Stimulated activated CD4-positive, alpha-beta T cell treated with anti-CD3 and anti-CD28 coated beads, TNF-alpha, amount 100 ng/mL, for 4 hours (primary cell): Measurements from ENCODE around the gene DCAF10.
"Not testable (repeated sequence)": the region's sequence is repeated elsewhere in the genome, so short reads cannot be mapped to it uniquely, and the experiment has no call there.

Source experiments
- DNase-seq, 3 experiments: peaks; one replicate each; pipeline ENCODE4 v3.0.0-alpha.2; 2020; ENCODE audit warnings: low read depth in 3 of 3

Gene DCAF10

DNA sequence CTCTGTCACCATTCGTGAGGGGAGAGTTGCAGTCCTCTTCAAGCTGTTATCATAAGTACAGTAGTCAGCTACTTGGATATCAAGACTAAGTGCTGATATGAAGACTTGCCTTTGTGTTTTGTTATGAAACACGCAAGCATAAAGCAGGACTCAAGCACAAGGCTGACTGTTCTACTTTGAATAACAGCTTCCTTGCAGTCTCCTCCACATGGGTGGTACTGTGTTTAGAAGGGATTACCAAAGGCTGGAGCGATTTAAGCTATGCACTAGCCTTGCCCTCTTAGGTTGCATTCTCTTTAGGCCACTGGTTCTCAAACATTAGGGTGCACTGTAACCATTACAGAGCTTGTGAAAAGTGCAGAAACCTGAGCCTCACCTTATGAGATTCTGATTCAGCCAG, 61.9 kb downstream of the DCAF10 start:
- no peak for DNase-seq

DNA sequence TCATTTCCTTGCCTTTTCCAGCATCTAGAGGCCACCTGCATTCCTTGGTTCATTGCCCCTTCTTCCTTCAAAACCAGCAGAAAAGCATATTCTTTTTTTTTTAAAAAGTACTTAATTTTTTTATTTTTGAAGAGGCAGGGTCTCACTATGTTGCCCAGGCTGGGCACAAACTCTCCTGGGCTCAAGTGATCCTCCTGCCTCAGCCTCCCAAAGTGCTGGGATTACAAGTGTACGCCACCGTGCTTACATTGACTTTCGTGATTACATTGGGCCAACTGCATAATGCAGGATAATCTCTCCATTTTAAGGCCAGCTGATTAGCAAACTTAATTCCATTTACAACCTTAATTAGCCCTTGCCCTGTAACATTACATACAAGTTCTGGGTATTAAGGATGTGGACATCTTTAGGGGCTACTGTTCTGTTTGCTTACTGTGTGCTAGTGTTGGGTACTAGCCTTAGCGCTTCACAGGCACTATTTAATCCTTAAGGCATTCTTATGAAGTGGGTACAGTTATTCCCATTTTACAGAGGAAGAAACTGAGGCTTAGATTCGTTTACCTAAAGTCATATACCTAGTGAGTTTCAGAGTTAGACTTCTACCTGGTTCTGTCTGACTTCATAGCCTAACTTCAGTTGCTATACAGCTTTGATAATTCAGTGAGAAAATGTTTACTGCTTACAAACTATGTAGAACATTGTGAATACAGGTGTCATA, 69.6 kb downstream of the DCAF10 start:
- no peak for DNase-seq

DNA sequence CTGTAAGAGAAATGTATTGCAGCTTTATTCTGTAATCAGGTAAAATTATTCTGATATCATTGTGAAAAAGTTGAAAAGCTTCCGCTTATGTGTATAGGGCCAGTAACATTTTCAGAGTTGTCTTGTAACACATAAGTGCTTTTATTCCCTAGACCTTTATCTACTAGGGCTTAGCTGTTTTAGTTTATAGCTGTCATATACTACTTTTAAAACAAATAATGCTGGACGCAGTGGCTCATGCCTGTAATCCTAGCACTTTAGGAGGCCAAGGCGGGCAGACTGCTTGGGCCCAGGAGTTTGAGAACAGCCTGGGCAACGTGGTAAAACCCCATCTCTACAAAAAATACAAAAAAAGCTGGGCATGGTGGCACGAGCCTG, 70.2 kb downstream of the DCAF10 start:
- DNase-seq: no peak

DNA sequence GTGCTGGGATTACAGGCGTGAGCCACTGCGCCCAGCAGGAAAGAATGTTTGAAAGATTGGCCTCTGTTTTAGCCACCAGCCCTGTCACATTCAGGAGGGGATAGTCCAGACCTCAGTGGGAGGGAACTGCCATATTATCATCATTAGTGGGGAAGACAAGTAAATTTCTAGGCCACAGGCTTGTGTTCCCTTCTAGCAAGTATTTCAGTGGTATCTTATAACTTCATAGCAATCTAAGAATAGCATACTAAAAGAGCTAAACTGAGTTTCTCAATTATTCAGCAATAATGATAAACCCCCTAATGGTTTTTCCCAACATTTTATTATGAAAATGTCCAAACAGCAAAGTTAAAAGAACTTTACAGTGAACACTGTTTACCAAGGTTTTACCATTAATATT, 73.4 kb downstream of the DCAF10 start:
- no peak for DNase-seq

DNA sequence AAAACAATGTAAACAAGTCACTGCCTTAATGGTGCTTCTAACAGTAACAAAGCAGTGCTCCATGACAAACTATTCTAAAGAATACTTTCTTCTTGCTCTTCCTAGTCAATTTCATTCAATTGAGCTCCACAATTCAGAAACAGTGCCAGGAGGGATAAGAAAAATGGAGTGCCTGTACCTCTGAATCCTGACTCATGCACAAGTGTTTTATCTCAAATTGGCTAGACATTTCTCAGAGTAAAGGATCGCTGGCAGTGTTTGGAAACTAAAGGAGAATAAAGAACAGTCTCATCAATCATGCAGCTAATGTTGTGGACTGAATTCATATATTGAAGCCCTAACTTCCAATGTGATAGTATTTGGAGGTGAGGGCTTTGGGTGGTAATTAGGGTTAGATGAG, 75.8 kb downstream of the DCAF10 start:
- DNase-seq: no peak

DNA sequence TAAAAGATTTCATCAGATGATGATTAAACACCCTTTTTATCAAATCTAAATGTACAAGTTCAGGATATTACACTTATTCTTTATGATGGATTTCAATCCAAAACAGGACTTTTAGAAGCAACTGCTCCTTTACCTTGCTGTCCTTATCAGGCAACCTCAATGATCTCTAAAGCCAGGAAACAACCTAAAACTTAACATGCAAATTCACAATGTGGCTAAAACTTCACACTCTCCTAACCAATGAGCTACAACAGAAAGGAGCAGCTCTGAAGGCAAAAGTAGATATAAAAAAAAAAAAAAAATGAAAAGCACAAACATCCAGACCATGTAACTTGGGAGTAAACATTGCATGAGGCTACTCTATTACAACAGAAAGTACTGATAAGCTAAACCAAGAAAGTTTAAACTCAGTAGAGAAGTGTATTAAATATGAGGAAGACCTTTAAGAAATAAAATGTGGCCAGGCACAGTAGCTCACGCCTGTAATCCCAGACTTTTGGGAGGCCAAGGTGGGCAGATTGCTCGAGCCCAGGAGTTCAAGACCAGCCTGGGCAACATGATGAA, 80.4 kb downstream of the DCAF10 start:
- no peak for DNase-seq

DNA sequence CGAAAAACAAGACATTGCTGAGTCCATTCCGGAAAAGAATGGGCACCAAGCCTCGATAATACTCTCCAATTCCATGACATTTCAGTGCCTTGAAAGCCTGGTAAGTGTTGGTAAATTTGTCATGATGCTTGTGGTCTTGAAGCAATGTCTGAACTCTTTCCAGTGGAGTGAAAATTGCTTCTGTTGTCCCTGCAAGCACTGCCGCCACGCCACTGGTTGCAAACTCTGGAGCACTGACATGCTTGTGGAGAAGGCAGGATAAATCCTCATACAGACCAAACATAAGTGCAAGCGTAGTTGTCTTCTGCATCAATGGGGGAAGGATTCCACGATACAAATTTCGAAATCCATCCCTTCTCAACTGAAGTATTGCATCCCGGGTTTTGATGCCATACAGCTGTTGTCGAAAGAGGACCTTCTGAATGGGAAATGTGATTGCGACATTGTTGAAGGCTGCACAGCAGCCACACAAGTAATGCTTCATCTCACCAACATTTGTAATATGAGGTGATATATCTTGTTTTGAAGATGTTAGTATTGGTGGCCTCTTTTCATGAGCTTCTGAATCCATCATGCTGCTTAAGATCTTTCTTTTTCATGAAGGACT, 87.5 kb downstream of the DCAF10 start:
- DNase-seq: not testable (repeated sequence)

DNA sequence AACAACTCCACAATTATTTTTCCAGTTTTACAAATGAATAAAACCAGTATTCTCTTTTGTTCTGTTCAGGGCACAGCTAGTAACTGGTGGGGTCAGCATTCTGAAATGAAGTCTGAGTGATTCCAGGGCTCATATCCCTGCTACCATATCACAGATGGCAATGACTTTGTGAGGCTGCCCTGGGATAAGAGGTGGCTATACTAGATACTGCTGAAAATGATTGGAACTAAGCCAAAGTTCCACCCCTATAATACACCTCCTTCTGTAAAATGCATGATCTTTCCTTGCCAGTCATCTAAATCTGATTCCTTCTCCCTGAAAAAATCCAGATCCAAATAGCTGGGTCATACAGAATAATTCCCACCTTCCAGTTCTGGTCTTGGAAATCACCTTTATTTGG, 88.9 kb downstream of the DCAF10 start:
- no peak for DNase-seq

DNA sequence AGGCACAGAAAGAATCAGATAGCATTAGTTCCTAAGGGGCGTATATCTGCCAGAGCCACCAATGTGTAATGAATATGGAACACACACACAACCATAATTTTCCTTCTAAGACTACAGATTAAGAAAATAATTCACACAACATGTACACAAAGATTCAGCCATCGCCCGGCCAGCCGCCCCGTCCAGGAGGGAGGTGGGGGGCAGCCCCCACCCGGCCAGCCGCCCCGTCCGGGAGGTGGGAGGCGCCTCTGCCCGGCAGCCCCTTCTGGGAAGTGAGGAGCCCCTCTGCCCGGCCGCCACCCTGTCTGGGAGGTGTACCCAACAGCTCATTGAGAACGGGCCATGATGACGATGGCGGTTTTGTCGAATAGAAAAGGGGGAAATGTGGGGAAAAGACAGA, 90.4 kb downstream of the DCAF10 start:
- DNase-seq: not testable (repeated sequence)

DNA sequence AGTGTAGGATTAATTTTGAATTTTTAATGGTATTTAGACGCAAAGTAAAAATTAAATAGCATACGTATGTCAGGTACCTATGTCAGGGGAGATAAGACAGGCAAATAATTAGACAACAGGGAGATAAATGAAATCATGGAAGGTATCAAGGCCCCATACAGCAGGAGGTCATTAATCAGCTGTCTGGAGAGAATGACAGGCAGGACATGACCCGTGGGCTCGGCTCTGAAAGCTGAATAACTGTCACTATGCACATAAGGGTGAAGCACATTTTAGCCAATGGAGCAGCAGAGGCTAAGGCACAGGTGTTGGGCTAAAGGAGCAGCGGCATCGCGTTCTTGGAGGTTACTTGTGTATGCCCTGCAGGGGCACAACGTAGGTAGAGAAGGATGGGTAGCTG, 91.5 kb downstream of the DCAF10 start:
- no peak for DNase-seq

DNA sequence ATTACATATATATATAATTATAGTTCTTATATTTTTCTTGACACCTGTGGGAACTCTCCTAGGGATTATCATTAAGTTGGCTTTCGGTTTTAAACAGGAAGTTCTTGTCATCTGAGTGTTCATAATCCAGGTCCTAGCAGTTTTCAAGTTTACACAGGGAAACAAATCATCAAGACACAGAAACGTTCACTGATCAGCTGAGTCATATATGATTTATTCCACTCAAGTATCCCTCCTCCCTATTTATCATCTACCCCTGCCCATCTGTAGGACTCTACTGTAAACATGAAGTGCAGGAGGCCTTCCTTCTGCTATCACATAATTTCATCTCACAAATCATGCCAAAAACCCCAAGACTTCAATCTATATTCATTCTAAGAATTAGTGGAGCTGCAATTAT, 97.1 kb downstream of the DCAF10 start:
- no peak for DNase-seq

DNA sequence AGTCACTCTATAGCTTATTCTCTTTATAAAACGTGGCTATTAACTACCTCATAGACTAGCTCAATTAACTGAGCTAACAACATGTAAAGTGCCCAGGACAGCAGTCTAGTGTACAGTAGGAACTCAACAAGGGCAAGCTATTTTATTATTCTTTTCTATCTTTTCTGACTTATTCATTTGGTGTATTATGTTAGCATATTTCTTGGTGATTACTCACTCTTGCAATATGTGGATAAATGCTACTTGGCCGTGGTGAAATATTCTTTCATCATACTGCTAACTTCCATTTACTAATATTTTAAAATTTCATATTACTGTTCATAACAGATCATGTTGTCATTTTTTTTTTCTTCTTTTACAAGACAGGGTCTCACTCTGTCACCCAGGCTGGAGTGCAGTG, 98.4 kb downstream of the DCAF10 start:
- DNase-seq: no peak

DNA sequence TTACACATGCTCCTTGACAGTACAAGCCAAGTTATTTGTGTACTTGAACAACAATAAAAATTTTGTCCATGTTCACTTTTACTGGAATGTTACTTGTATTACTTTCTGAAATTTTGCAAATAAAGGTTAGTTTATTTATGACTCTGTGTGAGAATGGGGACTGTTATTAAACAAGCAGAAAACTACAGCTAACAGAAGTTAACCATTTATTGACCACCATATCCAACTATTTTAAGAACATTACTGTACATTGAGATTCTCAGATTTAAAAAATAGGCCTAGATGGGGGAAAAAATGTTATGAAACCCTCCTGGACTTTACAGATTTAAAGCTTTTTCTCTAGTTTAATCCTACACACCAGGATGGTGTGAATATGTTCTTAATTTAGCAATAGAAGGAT, 101.5 kb downstream of the DCAF10 start:
- DNase-seq: no peak

DNA sequence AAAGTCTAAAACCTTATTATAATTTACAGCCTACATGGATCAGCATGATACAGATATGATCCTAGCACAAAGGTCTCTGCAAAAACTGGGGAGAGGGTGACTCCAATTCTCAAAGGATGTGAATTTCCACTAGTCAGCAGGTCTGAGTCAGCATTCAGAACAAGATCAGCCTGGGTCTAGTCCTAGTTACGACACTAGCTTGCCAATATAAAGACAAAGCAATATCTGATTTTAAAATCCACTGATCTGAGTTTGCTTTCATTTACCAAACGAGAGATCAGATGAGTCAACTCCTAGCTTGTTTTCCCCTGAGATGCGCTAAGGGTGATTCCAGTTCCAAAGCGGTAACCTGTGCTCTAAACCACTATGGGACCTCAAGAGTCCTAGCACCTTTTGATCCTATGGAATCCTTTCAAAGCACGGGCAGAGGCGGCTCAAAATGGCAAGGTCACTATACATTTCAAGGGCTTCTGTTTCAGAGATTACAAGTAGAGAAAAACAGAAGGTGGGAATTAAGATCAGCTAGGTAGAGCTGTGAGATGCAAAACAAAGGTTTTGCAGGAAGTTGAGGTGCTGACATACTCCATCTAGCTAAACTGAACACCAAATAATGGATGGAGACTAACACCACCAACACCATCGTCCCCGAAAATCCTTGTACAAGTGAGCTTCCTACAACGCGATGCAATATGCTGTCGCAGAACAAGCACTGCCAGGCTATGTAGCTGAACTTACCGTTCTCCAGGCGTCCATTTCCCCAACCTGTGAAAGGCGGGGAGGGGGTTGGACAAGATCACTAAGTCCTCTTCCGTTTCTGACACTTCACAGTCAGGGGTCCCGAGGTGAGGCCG, 102.4 kb downstream of the DCAF10 start:
- DNase-seq: no peak

DNA sequence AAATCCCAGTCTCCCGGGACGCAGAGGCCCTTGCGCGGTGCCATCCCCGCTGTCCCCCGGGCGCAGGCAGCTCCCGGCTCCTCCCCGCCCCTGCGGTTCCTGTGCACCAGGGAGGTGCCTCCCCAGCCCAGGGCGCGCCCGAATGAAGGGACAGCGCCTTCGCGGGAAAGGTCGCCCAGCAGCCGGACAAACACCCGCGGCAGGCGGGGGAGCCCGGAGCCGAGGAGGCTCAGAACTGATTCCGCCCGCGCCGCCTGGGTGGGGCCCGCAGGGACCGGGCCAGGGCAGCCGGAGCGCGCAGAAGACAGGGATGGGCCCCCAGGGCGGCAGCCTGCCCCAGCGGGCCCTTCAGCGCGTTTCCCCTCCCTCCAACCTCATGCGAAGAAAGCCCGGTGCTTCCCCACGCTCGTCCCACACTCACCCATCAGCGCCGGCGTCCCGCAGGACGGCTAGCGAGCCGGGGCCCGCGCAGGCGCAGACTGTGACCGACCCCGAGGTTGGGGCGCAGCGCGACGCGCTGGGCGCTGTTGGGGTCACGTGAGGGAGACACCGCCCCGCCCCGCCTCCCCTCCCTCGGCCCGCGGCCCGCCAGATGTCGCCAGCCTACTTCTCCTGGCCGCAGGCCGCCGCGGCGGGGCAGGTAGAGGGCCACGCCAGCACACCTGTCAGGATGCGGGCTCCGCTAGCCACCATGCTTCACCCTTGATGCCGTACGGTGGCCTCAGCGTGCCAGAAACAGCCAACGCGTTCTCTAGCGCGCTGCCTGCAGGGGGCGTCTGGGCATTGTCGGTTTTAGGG, 103.2 kb downstream of the DCAF10 start, which contains the start of gene SLC25A51:
TSS of gene SLC25A51 (minus strand) at position 481 of the 798 bp plus-strand sequence. CDS start 15,577 bp downstream, outside the sequence.
- DNase-seq: peak; percentile 89 to 98 (median 92)

DNA sequence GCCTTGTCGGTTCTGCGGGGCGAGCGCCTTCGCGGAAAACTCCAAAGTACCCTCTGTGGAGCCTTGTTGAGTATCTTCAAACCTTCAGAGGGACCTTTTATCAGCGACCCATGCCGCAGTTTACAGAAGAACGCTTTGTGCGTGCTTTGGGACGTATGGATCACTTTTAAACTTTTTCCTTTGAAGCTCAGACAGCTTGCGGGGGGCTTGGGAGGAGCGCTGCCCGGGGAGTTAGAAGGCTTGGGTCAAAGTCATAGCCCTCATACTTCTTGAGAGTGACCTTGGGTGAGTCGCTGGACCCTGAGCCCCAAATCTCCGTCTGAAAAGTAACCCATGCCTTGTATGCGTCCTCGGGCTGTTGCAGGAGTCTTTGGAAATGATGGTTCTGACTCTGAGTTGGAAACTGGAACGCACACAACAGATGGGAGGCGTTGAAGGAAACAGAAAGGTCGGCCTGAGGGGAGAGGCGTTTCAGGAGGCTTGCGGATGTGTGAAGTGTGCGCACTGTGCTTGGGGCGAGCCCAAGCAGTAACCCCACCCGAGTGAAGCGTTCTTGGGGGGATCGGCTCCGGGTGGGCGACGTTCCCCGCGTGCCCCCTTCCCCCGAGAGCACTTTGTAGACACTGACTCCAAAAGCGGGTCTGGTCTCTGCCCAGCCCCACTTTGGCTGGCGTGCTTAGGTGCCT, 104.0 kb downstream of the DCAF10 start:
- DNase-seq: no peak

DNA sequence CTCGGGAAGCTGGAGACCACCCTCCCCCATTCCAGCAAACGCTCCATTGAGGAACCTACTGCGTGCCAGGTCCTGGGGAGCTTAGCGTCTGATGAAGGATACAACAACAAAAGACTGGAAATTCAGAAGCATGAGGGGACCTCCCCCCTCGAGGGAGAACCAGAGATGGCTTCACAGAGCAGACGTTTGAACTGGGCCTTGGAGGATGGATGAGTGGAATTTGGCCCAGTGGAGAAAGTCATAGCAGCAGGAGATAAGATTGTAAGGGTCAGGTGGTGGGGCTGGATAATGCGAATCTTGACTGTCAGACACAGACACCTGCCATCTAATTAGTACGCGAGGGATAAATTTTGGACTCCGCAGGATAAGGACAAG, 104.5 kb downstream of the DCAF10 start:
- no peak for DNase-seq

DNA sequence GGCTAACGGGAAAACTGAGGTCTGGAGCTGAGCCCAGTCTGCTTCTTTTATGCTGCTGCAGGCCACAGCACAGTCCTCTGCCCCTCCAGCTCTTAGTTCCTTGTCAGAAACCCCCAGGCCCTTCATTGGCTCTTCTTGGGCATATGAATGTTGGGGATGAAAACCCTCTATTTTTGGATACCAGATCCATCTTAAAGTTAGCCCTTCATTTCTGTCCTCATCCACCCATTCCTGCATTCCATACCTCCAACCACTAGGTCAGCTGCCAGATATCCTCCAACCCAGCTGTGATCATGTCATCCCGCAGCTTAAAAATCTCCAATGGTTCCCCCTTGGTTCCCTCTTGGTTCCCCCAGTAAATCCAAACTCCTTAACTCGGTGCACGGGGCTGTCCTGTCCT, 105.2 kb downstream of the DCAF10 start:
- DNase-seq: no peak

DNA sequence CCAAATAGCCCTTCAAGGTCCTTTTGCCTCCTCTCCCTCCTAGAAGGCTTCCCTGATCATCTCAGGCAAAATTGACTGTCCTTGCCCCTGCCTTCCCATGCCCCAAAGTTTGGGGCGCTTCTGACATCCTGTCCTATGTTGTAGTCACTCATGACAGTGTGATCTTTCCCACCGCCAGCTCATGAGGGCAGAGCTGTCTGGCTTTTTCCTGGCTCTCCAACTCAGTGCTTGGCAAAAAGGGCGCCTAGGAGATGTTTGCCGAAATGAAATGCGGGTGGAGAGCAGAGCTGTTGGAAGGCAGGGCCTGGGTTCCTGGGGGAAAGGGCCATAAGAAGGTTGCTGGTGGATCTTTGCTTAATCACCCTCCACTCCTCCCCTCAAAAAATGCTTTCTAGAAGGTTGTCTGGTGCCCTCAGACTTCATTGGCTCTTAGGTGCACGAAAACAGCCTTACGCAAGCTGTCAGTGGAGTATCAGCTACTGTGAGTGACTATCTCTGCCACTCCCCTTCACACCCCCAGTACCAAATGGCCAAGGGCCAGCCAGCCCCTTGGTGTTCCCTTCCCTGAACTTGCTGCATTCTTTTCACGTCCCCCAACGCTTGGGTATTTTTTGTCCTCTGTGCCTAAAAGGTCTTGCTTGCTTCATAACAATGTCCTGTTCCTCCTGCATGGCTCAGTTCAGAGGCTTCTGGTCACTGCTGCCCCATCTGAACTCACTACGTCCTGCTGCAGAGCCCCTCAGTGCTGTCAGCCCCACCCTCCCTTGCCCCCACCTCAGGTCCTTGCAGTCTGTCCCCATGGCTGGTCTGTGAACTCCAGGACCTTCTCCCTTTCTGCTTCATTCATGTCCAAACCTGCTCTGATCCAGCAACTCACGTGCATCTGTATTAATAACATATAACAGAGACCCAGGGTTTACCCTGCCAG, 106.0 kb downstream of the DCAF10 start:
- DNase-seq: no peak

DNA sequence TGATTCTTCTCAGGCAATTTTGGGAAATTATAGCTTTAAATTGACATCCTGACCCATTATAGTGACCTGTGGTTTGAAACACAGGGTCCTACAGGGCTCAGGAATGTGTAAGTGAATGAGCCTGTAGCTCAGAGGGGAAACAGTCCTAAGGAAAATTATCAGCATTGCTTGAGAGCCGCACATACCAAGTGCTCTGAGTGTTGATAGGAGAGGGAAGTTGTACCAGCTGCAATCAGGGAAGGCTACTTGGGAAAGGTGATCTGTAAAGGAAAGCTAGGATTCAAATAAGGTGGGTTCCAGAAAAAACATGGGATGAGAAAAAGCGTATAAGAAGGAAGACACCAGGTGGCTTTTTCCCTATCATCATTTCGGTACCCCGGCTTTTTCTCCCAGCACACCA, 107.7 kb downstream of the DCAF10 start:
- no peak for DNase-seq
